ENCODE results near the gene TEX22. TPM values are rescaled to one million over a fixed set of nuclear protein-coding genes. Genes with fewer than 3 reads are reported as not detected.

Gene TEX22
- total RNA-seq, 4 donors from 2014 or later = 0.22 to 0.81 (median 0.33) TPM; not detected in 1

GRCh38 chr14:105408592-105408991 lies 10.3 kb downstream of the TEX22 start:
- TF ChIP-seq CTCF (IDR thresholded peaks at IDR 0.05) (no peak), POLR2A (IDR thresholded peaks at IDR 0.05) (no peak)
- Histone ChIP-seq H3K9me3 (no peaks in the 10 kb centered on the region), H3K27ac (no peak overlapping the region), H3K4me3 (replicated peaks in 1 of 3) (no peak overlapping the region), H3K27me3 (no peaks in the 10 kb centered on the region), H3K4me1 (peaks cover 3 to 11% of the 10 kb centered on the region in 2 donors), H3K36me3 (no peaks in the 10 kb centered on the region)
- intact Hi-C loops (cut with DNase I) = no loop called here
- no peak for DNase-seq
- 80 to 81% methylated on average over 13 of the region's 13 CpGs for WGBS, 2 donors

DNA sequence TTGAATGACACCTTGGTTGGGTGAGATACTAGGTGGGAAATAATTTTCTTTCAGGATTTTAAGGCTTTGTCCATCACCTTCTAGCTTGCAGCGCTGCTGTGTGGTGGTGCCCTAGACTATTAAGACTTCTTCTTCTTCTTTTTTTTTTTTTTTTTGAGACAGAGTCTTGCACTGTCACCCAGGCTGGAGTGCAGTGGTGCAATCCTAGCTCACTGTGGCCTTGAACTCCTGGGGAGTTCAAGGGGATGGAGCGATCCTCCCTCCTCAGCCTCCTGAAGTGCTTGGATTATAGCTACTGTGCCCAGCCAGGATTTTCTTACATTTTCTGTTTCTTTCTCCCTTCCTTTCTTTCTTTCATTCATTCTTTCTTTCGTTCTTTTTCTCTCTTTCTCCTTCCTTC lies 11.0 kb downstream of the TEX22 start:
- intact Hi-C loops (cut with DNase I) = no loop called here
- WGBS, 2 donors = 91 to 93% methylated on average over 3 of the region's 3 CpGs
- TF ChIP-seq CTCF (IDR thresholded peaks at IDR 0.05) (no peak), POLR2A (IDR thresholded peaks at IDR 0.05) (no peak)

DNA sequence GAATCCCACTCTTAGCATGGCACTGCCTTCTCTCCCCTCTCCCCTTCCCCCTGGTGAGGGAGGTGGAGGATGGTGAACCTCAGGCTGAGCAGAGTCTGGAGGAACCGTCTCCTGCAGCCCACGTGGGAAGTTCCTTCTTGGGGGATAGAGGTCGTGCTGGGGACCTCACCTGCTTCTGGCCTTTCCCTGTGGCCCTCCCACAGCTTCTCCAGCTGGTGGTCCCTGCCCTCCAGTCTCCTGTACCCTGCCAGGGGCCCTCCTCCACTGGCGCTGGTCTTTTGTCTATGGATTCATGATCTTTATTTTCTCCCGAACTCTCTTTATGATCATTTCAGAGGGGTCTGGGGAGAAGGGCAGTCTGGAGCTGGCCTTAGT lies 12.3 kb downstream of the TEX22 start:
- Histone ChIP-seq H3K4me3 (replicated peaks in 1 of 3) (no peak overlapping the region), H3K36me3 (no peaks in the 10 kb centered on the region), H3K27me3 (no peaks in the 10 kb centered on the region), H3K4me1 (peaks cover 7 to 19% of the 10 kb centered on the region in 2 donors), H3K27ac (no peak overlapping the region), H3K9me3 (no peaks in the 10 kb centered on the region)
- no peak for DNase-seq
- 33 to 36% methylated on average over 5 of the region's 5 CpGs for WGBS, 2 donors
- intact Hi-C loops (cut with DNase I) = no loop called here
- TF ChIP-seq POLR2A (IDR thresholded peaks at IDR 0.05) = no peak
- TF ChIP-seq CTCF (IDR thresholded peaks at IDR 0.05) = no peak

More for the DNA sequence above, 11.0 kb downstream of the TEX22 start:
- no peak overlapping the region for H3K27ac ChIP-seq
- no peaks in the 10 kb centered on the region for H3K36me3 ChIP-seq
- no peak overlapping the region for H3K4me3 ChIP-seq (replicated peaks in 1 of 3)
- no peaks in the 10 kb centered on the region for H3K9me3 ChIP-seq
- peaks cover 3 to 11% of the 10 kb centered on the region in 2 donors for H3K4me1 ChIP-seq
- H3K27me3 ChIP-seq = no peaks in the 10 kb centered on the region
- DNase-seq = no peak

DNA sequence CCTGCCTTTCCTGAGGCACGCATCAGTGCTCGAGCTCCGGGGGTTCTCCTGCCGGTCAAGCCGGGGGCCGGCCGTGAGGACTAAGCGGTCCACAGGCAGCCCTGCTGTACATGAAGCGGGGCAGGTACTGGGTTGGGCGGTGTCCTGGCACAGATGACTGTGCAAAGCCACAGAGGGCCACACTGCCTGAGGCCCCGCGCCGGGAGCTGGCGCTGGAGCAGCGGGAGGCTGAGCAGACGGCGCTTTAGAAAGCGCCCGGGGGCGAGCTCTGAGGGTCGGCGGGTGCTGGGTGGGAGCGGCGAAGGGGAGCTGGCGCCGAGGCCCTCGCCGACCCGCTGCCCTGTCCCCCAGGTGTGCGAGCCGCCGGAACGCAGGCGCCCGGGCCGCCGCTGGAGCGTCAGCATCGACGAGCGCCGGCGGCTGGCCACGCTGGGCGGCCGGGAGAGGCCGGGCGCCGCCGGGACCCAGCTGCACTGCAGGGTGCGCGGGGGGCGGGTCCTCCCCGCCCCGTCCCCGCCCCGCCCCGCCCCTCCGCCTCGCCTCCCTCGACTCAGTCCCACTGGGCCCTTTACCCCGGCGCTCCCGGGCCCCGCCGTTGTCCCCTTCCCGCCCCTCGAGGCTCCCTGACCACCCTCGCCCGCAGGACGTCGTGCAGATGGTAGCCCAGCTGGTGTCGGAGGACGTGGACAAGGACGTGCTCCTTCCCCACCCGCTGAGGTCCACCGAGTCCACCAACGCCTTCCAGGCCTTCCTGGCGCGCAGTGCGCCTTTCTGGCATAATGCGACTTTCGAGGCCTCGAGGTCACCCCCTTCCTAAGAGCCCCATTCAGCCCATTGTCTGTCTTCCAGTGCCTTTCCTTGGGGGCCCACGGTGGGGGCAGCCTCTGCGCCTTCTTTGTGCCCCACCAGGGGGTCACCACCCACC lies 12.9 kb downstream of the TEX22 start:
- WGBS, 2 donors = 19 to 45% methylated on average over 14 to 40 of the region's 86 CpGs
- Histone ChIP-seq H3K9me3 (no peaks in the 10 kb centered on the region), H3K4me3 (replicated peaks in 1 of 3) (peak overlapping the region in 1 of 3 donors; percentile 28), H3K4me1 (peaks cover 7 to 20% of the 10 kb centered on the region in 2 donors), H3K36me3 (no peaks in the 10 kb centered on the region), H3K27ac (no peak overlapping the region), H3K27me3 (no peaks in the 10 kb centered on the region)
- intact Hi-C loops (cut with DNase I) = no loop called here
- peak; percentile 53 to 54 for DNase-seq
- no peak for TF ChIP-seq CTCF (IDR thresholded peaks at IDR 0.05)
- TF ChIP-seq POLR2A (IDR thresholded peaks at IDR 0.05) = peak in 1 of 2 donors; percentile 8
